MM.1S (cell line): ENCODE data around the gene GNAQ.

Experiments
- EZH2phosphoT487 ChIP-seq: fragments of 300-600 bp; sonication (generic); IDR thresholded peaks from 2 replicates; pipeline ENCODE4 v1.6.1; 2018; ENCODE audit warnings: antibody characterized with exemption, low read length
- TF ChIP-seq, protein P1 (sequence below): fragments of 300-600 bp; sonication (generic); IDR thresholded peaks from 2 replicates; pipeline ENCODE4 v1.5.1; 2016; ENCODE audit warnings: antibody characterized with exemption, low read length, mixed read lengths

DNA sequence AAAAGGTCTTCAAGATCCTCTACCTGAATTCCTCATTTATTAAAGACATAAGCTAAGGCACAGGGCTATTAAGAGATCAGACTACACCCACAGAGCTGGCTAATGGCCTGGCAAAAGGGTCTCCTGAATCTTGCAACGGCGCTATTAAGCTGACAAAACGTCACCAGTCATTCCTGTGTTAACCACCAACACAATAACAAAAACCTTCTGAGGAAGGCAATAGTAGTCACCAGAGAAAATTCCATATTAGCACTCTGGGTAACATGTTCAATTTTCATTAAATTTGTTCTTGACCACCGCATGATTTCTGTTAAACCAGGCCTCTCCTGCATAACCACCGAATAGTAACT, 77.0 kb downstream of the GNAQ start:
- TF ChIP-seq EZH2phosphoT487: no peak
- TF ChIP-seq, protein P1, sequence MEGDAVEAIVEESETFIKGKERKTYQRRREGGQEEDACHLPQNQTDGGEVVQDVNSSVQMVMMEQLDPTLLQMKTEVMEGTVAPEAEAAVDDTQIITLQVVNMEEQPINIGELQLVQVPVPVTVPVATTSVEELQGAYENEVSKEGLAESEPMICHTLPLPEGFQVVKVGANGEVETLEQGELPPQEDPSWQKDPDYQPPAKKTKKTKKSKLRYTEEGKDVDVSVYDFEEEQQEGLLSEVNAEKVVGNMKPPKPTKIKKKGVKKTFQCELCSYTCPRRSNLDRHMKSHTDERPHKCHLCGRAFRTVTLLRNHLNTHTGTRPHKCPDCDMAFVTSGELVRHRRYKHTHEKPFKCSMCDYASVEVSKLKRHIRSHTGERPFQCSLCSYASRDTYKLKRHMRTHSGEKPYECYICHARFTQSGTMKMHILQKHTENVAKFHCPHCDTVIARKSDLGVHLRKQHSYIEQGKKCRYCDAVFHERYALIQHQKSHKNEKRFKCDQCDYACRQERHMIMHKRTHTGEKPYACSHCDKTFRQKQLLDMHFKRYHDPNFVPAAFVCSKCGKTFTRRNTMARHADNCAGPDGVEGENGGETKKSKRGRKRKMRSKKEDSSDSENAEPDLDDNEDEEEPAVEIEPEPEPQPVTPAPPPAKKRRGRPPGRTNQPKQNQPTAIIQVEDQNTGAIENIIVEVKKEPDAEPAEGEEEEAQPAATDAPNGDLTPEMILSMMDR: no peak
